ENCODE results near the gene FBXW7.

Gene FBXW7

DNA sequence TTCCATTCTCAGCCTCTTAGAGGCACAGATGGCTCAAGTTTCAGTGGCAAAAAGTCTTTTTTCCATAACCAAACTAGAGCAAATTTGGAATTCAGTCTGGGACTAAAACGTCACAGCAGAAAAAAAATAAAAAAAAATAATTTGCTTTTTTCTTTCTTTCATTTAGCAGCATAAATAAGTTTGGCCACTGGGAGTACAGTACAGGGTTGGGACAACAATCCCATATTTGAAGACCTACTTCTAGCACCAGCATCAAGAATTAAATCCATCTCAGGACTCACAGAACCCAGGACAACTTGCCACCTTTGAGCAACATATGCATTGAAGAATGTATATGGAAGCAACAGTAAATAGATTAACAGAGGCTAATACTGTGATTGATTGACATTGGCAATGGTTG, 214.0 kb downstream of the FBXW7 start:
- no peak for DNase-seq

DNA sequence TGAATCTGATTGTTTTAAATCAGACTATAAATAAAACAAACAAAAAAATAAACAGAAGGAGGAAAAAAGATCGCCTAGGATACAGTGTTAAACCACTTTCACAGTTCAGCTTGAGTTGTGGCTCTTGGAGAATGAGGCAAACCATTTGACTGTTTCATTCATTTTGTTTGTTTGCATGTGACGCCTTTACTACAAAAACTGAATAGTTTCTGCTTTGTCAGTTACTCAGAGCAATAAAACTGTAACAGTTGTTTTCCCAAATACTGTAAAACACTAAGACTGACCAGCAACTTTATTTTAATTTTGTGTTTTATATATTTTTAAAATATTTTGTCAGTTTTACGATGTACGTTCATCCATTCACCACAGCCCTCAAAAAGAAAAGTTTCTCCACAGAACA, 214.5 kb downstream of the FBXW7 start:
- DNase-seq, result no peak

DNA sequence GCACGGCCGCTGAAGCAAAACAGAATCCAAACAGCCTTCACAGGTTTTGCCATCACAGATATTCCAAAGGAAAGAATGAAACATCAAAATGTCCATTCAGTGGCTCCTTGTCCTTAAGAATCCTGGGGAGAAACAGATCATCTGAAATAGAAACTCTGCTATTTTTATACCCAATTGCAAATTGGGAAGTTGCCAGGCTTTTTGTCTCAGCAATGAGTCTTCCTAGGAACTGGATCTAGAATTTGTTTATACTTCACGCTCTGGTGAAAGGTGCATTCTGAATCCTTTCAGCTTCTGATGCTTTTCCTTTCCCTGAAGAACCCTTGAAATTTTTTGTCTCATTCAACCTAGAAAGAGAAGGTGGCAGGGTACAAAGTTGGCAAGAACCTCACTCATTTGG, 218.9 kb downstream of the FBXW7 start:
- DNase-seq, result no peak

DNA sequence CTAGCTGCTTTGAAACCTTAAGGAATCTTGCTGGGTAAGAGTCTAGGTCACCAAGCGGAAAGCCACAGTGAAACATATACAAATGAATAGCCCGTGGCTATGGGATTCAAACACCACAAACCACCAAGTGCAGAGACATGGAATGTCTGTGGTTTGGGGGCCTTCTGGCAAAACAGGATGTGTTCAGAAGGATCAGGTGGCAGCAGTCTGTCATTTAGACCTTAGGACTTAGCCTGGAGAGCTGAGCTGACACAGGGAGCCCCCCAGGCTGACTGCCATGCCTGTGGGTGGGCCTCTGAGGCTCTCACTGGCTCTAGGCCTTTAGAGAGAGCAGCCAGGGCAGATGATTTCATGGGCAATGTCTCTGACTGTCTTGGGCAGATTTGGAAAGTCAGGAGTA, 225.6 kb downstream of the FBXW7 start:
- DNase-seq, result no peak

DNA sequence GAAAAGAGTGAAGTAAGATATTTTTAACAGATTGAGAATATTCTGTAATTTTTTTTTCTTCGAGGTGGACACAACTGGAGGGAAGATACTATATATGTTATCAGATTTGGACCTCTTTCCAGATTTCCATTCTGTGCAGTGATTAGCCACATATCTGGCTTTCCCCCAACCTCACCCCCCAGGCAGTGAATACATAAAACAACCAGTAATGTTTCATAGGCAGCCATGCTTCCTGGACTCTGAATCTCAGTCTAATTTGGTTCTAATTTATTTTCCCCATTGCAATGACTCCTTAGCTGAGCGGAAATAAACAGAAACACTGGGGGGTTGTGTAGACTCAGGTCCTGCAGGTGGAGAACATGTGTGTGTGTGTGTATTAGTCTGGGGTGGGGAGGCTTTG, 226.5 kb downstream of the FBXW7 start:
- no peak for DNase-seq

DNA sequence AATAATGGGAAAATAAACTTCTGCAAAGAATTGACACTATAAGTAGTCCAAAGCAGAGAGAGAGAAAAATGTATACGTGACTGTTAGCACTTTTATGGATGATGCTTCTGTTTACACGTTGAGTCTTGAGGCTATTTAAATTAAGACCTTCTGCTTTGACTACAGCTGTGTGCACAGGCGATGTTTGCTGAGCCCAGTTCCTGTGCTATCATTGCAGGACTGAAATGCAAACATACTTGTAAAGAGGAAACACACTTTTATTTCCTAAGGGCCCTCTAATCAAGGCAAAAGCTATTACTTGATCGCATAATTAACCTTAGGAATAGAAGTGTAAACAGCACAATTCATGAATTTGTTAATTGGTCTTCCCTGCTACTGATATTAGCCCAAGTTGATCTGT, 226.9 kb downstream of the FBXW7 start:
- DNase-seq, result no peak

DNA sequence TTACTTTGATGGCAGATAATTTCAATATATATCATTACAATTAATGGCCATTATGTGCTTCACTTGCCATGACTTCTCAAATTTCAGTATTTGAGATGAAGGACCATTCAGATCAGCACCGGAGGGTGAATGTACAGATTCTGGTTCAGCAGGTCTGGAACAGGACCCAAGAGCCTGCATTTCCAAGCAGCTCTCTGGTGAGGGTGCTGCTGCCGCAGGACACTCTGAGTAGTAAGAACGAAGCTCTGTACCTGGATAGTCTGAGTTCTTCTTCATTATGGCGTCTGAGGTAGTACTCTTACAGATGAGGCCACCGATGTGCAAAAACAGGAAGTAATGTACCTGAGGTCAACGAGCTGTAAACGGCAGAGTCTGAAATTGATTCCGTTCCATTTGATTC, 228.2 kb downstream of the FBXW7 start:
- no peak for DNase-seq

DNA sequence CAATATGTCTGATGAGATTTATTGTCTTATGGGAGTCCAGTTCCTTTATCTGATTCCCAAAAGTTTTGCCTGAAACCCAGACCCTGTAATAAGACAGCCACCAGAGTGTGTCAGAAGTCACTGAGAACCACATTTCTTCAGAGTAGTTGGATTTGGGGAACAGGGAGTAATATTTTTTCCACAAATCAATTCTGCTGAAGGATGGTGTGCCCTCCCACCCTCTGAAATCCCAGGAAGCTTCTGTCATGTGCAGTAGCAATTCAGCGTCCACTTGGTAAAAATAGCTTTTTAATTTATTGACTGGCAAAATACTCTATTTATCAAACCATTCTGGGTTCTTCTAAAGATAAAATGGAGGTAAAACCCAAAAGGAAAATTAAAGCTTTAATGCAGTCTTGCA, 229.4 kb downstream of the FBXW7 start:
- no peak for DNase-seq

DNA sequence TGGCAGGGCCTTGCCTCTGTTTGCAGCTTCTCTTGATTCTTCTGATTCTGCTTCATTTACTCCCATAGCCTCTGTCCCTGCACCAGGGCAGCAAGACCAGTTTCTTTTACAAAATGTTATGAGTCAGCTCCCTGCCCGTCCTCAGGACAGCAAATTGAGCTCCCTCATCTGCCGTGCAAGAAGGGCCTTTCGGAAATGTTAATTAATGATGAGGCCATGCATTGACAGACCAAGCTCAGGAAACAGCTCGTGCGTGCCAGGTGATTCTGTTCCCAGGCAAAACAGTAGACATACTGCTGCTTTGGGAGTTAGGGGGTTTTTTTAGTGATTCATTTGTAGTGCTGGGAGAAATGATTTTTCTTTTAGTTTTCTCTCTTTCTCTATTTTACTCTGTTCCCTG, 231.7 kb downstream of the FBXW7 start:
- no peak for DNase-seq

DNA sequence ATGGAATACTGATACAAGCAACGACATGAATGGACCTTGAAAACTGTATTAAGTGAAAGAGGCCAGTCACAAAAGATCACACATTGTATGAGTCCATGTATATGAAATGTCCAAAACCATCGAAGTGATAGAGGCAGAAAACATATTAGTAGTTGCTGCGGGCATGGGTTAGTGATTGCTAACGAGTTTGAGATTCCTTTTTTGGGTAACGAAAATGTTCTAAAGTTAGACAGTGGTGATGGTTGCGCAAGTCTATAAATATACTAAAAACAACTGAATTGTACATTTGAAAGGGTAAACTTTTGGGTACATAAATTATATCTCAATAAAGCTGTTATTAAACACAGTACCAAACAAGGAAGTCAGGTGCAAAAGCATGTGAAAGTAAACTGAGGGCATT, 234.5 kb downstream of the FBXW7 start:
- no peak for DNase-seq

DNA sequence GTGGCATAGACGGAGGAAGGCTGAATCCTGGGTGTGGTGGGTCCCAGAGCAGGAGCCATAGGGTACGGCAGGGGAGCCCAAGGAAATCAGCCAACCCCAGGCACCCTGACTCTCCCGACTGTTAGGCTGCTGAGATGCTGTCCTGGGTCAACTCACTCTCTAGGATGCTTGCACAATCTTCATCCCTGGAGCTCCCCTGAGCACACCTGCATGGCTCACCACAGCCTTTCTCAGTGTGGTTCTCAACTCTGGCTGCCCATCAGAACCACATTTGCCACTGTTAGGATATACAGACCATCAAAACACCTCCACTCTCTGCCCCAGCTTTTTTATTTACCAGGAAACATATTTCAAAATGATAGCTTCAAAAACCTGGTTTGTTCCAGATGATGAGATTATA, 236.3 kb downstream of the FBXW7 start:
- no peak for DNase-seq

DNA sequence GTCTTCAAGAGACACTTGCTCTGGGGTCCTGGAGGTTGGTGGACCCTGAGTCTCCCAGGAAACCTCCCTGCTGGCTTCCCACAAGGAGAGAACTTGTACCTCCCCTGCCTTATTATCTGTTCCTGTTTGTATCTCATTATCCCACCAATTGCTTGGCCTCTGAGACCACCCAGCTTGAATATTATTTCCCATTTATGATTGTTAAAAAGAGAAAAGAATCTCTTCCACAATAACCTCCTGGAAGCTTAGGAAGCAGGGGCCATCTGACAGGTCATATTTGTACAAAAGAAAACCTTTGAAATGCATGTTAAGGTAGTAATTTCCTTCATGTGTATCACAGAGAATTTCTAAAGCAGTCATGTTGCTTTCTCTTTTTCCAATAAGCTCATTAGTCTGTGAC, 239.5 kb downstream of the FBXW7 start:
- DNase-seq, result no peak

DNA sequence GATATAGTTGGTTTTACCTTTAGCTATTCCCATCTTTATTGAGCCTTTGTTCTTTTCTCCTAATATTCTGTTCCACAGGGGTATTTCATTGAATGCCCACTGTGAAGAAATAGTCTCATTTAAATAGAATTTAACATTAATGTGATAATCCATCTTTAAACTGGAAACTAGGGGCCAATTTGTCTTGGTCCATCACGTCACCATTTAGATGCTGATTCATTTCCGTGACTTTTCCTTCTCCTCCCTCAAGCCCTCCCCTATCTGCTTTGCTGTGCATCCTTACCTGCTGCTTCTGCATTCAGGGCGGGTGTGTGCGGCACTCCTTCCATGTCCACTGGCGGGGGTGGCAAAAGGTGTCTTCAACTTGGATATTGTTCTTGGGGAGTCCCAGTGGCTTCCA, 241.1 kb downstream of the FBXW7 start:
- DNase-seq, result no peak

DNA sequence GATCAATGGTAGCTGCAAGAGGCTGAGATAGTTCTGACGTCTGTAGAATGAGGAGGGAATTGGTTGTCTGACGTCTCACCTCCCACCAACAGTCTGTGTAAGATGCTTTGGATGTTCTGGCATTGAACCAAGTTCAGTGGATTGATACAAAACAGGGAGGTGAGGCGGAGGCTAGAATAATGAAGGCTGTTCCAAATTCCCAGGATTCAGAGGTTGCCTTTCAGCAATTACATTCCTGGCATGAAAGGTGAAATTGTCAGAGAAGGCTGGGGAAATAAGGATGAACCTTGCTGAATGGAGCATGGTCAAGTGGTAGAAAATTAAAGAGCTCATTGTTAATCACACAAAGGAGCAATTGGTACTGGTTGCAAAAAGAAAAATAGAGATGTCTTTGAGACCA, 241.6 kb downstream of the FBXW7 start:
- DNase-seq, result no peak

DNA sequence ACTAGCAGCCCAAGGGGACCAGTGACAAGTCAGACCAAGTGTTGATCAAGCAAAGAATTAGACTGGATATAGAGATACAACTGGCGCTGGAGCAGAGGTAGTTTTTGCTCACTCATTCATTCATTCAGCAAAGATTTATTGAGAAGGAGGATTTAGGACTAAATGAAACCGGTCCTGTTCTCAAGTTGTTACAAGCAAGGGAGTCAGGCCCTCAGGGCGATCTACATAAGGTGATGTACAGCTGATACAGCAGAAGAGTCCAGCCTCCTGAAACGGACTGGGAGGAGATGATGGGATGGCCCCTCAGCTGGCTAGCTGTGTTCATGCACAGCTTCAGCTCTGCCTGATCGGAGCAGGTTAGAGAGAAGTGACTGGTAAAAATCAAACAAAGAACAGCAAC, 242.4 kb downstream of the FBXW7 start:
- no peak for DNase-seq

DNA sequence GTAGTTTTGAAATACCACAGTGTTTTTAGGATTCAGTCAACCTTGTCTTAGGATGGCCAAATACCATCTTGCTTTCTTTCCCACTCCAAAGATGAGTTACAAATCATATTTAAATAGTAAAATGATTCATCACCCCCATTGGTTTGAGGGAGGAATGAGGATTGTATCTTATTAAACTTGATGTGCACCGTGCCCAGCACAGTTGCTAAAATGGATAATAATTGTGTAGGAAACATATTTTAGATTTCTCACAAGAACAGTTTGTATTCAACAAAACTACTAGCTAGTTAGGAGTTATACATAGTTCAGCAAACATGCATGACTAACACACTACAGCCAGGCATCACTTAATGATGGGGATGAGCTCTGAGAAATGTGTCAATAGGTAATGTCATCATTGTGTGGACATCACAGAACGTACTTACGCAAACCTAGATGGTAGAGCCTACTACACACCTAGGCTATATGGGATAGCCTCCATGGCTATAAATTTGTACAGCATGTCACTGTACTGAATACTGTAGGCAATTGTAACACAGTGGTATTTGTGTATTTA, 245.4 kb downstream of the FBXW7 start:
- DNase-seq, result no peak

DNA sequence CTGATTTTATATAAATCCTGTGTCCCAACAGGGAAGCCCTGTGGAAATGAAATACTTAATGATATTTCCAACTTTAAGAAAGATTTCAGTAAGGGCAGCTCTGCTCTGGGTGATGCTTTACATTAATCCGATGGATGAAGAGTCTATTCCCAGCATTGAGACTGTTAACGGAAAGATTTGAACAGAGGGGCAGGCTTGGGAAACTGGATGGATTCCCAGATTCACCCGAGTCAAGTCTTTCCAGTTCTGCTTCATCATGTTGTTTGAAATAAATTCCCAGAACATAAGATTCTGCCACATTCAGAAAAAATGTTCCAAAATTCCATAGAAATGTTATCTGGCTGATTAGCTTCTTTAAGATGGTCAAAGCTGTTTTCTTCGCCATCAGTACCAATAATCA, 246.0 kb downstream of the FBXW7 start:
- no peak for DNase-seq

DNA sequence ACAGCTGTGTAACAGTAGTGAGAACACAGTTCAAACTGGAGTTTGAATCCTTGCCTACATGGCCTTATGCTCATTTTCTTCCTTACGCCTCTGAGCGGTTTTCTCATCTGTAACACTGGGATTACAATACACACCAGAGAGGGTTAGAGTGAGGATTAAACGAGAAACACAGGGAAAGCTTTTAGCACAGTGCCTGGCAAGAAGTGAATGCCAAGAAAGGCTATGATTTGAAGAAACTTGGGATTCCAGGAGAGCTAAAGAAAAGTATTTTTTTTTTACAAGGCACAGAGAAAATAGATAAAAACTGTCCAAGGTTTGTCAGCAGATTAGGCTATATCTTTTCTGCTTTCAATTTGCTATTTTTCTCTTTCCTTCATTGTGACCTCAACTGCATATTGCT, 246.4 kb downstream of the FBXW7 start:
- DNase-seq, result no peak

DNA sequence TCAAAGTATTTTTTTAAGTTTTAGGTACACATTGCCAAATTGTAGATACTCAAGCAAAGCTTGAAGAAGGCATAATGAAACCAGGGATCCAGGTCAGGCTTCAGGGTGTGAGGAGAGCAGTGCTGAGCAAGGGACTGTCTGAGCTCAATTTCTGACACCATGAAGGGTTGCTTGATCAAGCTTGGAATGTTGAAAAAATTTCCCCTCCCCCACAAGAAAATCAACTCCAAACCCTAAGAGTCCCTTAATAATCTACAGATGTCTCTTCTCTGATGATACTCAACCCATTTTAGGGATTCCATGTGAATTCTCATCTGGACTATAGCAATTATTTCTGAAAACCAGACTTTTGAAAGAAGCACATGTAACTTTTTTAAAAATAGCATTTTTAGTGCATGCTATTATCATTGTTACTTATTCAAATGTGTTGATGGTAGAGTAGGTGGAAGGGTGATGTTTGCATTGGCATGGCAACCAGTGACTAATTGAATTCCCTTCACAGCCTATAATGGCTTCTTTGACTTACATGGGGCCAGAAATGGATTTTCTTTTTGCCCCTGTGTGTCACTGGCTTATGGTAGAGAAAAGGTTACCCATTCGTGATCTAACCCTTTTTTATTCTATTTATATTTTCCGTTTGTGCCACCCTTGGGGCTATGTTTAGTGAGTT, 252.0 kb downstream of the FBXW7 start:
- DNase-seq, result no peak

DNA sequence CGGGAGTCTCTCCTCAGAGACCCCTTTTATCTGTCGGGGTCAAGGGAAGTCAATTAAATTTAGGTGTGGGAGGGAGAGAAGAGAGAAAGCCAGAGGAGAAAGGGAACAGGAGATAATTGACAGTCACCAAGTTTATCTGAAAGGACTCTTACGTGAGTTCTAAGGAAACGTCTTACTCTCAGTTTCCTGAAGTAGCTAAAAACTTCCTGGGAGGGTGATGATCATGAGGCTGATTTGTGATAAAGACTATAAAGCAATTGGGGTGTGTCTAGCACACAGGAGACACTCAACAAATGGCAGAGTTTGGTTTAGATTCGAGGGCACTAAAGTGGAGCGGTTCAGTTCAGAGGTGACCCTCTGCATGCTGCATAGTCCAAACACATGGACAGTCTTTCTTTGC, 254.1 kb downstream of the FBXW7 start:
- no peak for DNase-seq

DNA sequence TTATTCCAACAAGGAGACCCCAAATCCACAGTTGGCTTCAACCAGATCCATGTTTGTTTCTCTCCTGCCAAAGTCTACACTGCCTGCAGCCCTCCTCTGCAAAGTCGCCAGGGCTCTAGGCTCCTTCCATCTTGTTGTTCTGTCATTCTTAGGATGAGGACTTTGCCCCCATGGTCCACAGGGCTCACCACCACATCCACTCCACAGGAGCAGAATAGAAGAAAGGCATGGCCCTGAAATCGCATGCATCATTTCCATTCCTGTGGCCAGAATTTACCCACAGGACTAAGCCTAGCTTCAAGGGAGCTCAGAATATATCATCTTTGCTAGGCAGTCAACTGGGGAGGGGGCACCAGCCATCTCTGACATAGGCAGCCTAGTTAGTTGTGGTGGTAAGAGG, 254.7 kb downstream of the FBXW7 start:
- no peak for DNase-seq

DNA sequence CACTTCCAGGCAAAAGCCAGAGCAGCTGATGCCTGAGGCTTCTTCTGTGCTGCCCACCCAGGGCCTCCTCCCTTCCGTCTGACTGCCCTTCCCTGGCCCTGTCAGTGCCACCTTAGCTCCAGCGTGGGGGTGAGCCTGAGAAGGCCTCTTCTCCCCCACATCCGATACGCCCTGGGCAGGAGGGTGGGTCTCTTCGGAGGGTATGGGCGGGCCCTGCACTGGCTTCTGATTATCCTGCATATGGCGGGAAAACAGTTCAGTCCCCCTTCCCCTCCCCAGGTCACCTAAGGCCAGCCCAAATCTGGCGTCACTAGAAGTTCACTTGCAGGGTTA, 256.7 kb downstream of the FBXW7 start:
- no peak for DNase-seq

DNA sequence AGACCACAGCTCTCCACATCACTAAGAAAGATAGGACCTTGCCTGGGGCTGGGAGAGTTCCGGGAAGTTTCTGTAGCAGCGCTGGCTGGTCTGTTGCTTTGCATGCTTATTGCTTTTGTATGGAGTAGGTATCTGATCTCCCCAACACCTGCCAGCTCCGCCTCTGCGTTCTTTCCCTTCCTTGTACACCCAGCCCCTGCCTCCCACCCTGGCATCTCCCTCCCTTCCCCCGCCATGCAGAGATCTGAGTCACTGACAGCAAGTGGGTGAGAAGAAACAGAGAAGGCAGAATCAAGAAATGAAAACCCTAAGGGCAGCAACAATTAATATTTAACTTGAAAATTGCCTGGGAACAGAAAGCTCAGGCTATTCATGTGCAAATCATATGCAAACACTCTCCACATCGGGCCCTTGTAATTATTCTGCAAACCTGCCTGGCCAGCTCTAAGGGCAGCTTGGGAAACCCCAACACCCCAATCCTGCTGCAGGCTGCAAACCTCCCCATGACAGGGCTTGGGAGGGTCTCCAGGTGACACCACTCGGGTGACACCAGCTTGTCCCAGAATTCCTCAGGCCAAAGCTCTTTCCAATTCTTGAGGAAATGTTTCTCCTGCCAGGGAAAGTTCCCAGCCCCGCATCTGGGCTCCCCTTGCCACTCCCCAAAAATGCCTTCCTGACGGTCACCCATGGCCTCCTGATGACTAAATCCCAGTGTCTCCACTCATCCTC, 257.2 kb downstream of the FBXW7 start:
- no peak for DNase-seq

DNA sequence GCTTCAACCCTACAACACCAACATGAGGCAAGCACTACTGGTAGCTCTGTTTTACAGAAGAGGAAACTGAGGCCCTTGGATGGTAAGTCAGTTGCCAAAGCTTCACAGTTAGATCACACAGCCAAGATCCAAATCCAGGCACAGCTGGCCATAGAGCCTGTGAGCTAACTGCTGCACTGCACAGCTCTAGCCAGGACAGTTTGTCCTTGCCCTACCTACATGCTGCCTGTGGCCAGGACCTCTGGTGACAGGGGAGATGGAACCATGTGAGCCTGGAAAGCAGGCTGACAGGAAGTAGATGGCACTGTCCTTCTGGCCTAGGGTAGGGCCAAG, 257.8 kb downstream of the FBXW7 start:
- no peak for DNase-seq

DNA sequence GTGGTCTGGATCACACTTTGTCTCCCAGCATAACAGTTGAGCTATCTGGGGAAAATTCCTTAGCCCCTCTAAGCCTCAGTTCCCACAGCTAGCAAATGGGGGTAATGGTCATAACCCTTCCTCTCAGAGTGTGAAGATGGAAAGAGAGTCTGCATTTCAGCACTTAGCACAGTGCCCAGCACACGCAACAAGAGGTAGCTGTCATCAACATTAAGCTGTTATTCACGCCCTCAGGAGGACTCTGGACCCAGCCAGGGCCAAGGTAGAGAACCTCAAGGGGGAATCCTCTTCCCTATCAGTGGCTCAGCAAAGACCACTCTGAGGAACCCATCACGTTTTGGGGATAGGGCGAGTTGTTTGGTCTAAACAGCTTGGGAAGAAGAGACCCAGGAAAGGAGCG, 258.6 kb downstream of the FBXW7 start:
- DNase-seq, result no peak
